Naive thymus-derived CD8-positive, alpha-beta T cell (primary cell): ENCODE results near the gene ZNF117. TPM values are rescaled to one million over a fixed set of nuclear protein-coding genes. Genes with fewer than 3 reads are reported as not detected.

Experiments used
- ATAC-seq, 2 donors: fragments of 150-1000 bp; cut with Tn5 transposase in 1 of 2; sonication (Bioruptor Pico), chemical (Tn5 transposase) in 1 of 2; 1 replicate in 1 of 2; 2 replicates in 1 of 2; pipeline ENCODE4 v1.10.0; 2021; ENCODE audit warnings: mild to moderate bottlenecking in 2 of 2, moderate library complexity in 2 of 2
- POLR2A ChIA-PET: fragments of 350-600 bp; sonication (Branson Sonifier 250); formaldehyde crosslinking; loops from one replicate; lab custom pipeline; 2021; ENCODE audit warnings: antibody characterized with exemption; lab: Charles Lee
- DNase-seq, 10 donors: peaks; one replicate each; pipeline versions ENCODE4 v3.0.0 to v3.0.0-alpha.2; 2020 to 2022
- H3K27ac Mint-ChIP-seq, 10 donors: one replicate each; pipeline ENCODE4 v1.8.0; 2020 to 2022; ENCODE audit warnings: mild to moderate bottlenecking in 10 of 10, mixed read lengths in 10 of 10, moderate library complexity in 4 of 10, inconsistent platforms in 1 of 10
- H3K27me3 Mint-ChIP-seq, 5 donors: one replicate each; pipeline ENCODE4 v1.8.0; 2021 to 2022; ENCODE audit warnings: mixed read lengths in 5 of 5
- H3K36me3 Mint-ChIP-seq, 3 donors: one replicate each; pipeline ENCODE4 v1.8.0; 2020 to 2022; ENCODE audit warnings: mixed read lengths in 3 of 3, mild to moderate bottlenecking in 2 of 3, inconsistent platforms in 1 of 3
- H3K4me1 Mint-ChIP-seq, 4 donors: one replicate each; pipeline ENCODE4 v1.8.0; 2021 to 2022; ENCODE audit warnings: mixed read lengths in 4 of 4
- H3K4me3 Mint-ChIP-seq, 10 donors: one replicate each; pipeline ENCODE4 v1.8.0; 2020 to 2022; ENCODE audit warnings: mild to moderate bottlenecking in 10 of 10, mixed read lengths in 10 of 10, moderate library complexity in 6 of 10, inconsistent platforms in 1 of 10
- H3K9me3 Mint-ChIP-seq, 9 donors: one replicate each; pipeline ENCODE4 v1.8.0; 2020 to 2022; ENCODE audit warnings: mixed read lengths in 9 of 9, mild to moderate bottlenecking in 3 of 9, inconsistent platforms in 1 of 9, moderate library complexity in 1 of 9
- polyA plus RNA-seq, 3 donors: library from polyadenylated mRNA; unstranded; fragments of 300-500 nt; fragmentation: Illumina TruSeq; gene quantifications; one replicate each; pipeline ENCODE4 v1.2.3, GENCODE V29; 2021
- total RNA-seq, 8 experiments: library from RNA in 2 of 8; stranded (reverse) in 2 of 8; gene quantifications; one replicate each; pipeline ENCODE4 v1.2.3 and lab custom pipeline; 2021 to 2026

ZNF117 gene
- total and polyA plus RNA-seq, 5 experiments from 2014 or later = 0.13 to 5.9 (median 0.44) TPM

GRCh38 chr7:65006094-65006992 lies 15.5 kb upstream of the ZNF117 start, which contains the start of gene ERV3-1:
TSS of gene ERV3-1 (minus strand) at chr7:65006687. CDS start at chr7:64993026, 13,661 bp downstream.
- no peaks in the 10 kb centered on the region for H3K27me3 Mint-ChIP-seq
- H3K4me1 Mint-ChIP-seq = peaks cover 8 to 55% (median 35%) of the 10 kb centered on the region in 4 donors
- peak; percentile 98 to 99 for ATAC-seq
- H3K36me3 Mint-ChIP-seq = peaks cover 30 to 37% (median 33%) of the 10 kb centered on the region in 3 donors
- peaks cover 0 to 32% (median 11%) of the 10 kb centered on the region in 9 donors for H3K9me3 Mint-ChIP-seq
- peak; percentile 76 to 98 (median 93) for DNase-seq
- peak within 1 kb of the TSS; percentile 91 to 98 (median 96) for H3K27ac Mint-ChIP-seq
- POLR2A ChIA-PET = interaction anchor here (0.5 to 2.5 kb wide), 16 partner anchors 12 to 1108 kb away, joined by 3 to 45 read pairs (median 5); partner anchors contain the start of genes CRCP, ZNF107, ZNF138 and ZNF273
- H3K4me3 Mint-ChIP-seq = peak within 1 kb of the TSS; percentile 91 to 98 (median 94)

GRCh38 chr7:65004575-65004974 lies 13.7 kb upstream of the ZNF117 start:
- ATAC-seq (no peak), DNase-seq (no peak)
- H3K27ac Mint-ChIP-seq = peak overlapping the region in 5 of 10 donors; percentile 15 to 95 (median 91)
- peak overlapping the region; percentile 43 to 97 (median 94) for H3K4me3 Mint-ChIP-seq
- no peaks in the 10 kb centered on the region for H3K27me3 Mint-ChIP-seq
- peaks cover 41 to 50% (median 50%) of the 10 kb centered on the region in 3 donors for H3K36me3 Mint-ChIP-seq
- H3K9me3 Mint-ChIP-seq = peaks cover 0 to 48% (median 22%) of the 10 kb centered on the region in 9 donors
- POLR2A ChIA-PET = no interaction called here
- H3K4me1 Mint-ChIP-seq = peaks cover 8 to 62% (median 36%) of the 10 kb centered on the region in 4 donors

- peaks cover 56 to 65% (median 65%) of the 10 kb centered on the region in 3 donors for H3K36me3 Mint-ChIP-seq
- DNase-seq = no peak
- H3K27ac Mint-ChIP-seq = peak overlapping the region in 2 of 10 donors; percentile 17 to 68
- peaks cover 7 to 63% (median 32%) of the 10 kb centered on the region in 9 donors for H3K9me3 Mint-ChIP-seq
- POLR2A ChIA-PET = no interaction called here
- H3K27me3 Mint-ChIP-seq = no peaks in the 10 kb centered on the region
- H3K4me3 Mint-ChIP-seq = peak overlapping the region in 2 of 10 donors; percentile 18 to 29
- peaks cover 10 to 70% (median 36%) of the 10 kb centered on the region in 4 donors for H3K4me1 Mint-ChIP-seq
- no peak for ATAC-seq
Observed at GRCh38 chr7:65002972-65003585, 12.2 kb upstream of the ZNF117 start.

GRCh38 chr7:65001291-65001814 lies 10.5 kb upstream of the ZNF117 start:
- no peaks in the 10 kb centered on the region for H3K27me3 Mint-ChIP-seq
- ATAC-seq = no peak
- H3K9me3 Mint-ChIP-seq = peaks cover 11 to 80% (median 38%) of the 10 kb centered on the region in 9 donors
- no peak for DNase-seq
- peak overlapping the region in 1 of 10 donors; percentile 8 for H3K27ac Mint-ChIP-seq
- H3K4me3 Mint-ChIP-seq = peak overlapping the region in 1 of 10 donors; percentile 5
- H3K4me1 Mint-ChIP-seq = peaks cover 8 to 58% (median 24%) of the 10 kb centered on the region in 4 donors
- POLR2A ChIA-PET = no interaction called here
- H3K36me3 Mint-ChIP-seq = peaks cover 68 to 72% (median 71%) of the 10 kb centered on the region in 3 donors

GRCh38 chr7:64999165-65000004 lies 8.5 kb upstream of the ZNF117 start:
- peak overlapping the region in 1 of 10 donors; percentile 56 for H3K27ac Mint-ChIP-seq
- POLR2A ChIA-PET = no interaction called here
- peaks cover under 1 to 40% (median 12%) of the 10 kb centered on the region in 4 donors for H3K4me1 Mint-ChIP-seq
- H3K4me3 Mint-ChIP-seq = peak overlapping the region in 1 of 10 donors; percentile 30
- H3K9me3 Mint-ChIP-seq = peaks cover 13 to 87% (median 45%) of the 10 kb centered on the region in 9 donors
- ATAC-seq (no peak), DNase-seq (no peak)
- no peaks in the 10 kb centered on the region for H3K27me3 Mint-ChIP-seq
- H3K36me3 Mint-ChIP-seq = peaks cover 61 to 72% (median 69%) of the 10 kb centered on the region in 3 donors

- H3K27me3 Mint-ChIP-seq = no peaks in the 10 kb centered on the region
- H3K27ac Mint-ChIP-seq = peak overlapping the region in 1 of 10 donors; percentile 56
- DNase-seq (no peak), ATAC-seq (no peak)
- POLR2A ChIA-PET = no interaction called here
- peaks cover 0 to 37% (median 10%) of the 10 kb centered on the region in 4 donors for H3K4me1 Mint-ChIP-seq
- no peak overlapping the region for H3K4me3 Mint-ChIP-seq
- H3K36me3 Mint-ChIP-seq = peaks cover 56 to 75% (median 67%) of the 10 kb centered on the region in 3 donors
- peaks cover 13 to 91% (median 45%) of the 10 kb centered on the region in 9 donors for H3K9me3 Mint-ChIP-seq
Observed at GRCh38 chr7:64998865-64999164, 8.0 kb upstream of the ZNF117 start.

- ATAC-seq (no peak), DNase-seq (no peak)
- H3K27ac Mint-ChIP-seq = peak overlapping the region in 1 of 10 donors; percentile 56
- peaks cover 11 to 91% (median 44%) of the 10 kb centered on the region in 9 donors for H3K9me3 Mint-ChIP-seq
- peaks cover 47 to 72% (median 67%) of the 10 kb centered on the region in 3 donors for H3K36me3 Mint-ChIP-seq
- peaks cover 0 to 29% (median 7%) of the 10 kb centered on the region in 4 donors for H3K4me1 Mint-ChIP-seq
- H3K4me3 Mint-ChIP-seq = no peak overlapping the region
- POLR2A ChIA-PET = no interaction called here
- no peaks in the 10 kb centered on the region for H3K27me3 Mint-ChIP-seq
Observed at GRCh38 chr7:64997927-64998391, 7.1 kb upstream of the ZNF117 start.

- peaks cover 0 to 23% (median 6%) of the 10 kb centered on the region in 4 donors for H3K4me1 Mint-ChIP-seq
- POLR2A ChIA-PET = no interaction called here
Observed at GRCh38 chr7:64997164-64997908, 6.5 kb upstream of the ZNF117 start.

GRCh38 chr7:64996305-64996704 lies 5.5 kb upstream of the ZNF117 start:
- Mint-ChIP-seq H3K36me3 (peaks cover 34 to 75% (median 66%) of the 10 kb centered on the region in 3 donors), H3K27me3 (no peaks in the 10 kb centered on the region), H3K27ac (no peak overlapping the region), H3K4me3 (no peak overlapping the region), H3K9me3 (peaks cover 11 to 92% (median 59%) of the 10 kb centered on the region in 9 donors), H3K4me1 (peaks cover 0 to 16% (median 3%) of the 10 kb centered on the region in 4 donors)
- ATAC-seq (no peak), DNase-seq (no peak)
- POLR2A ChIA-PET = no interaction called here

More at GRCh38 chr7:64997164-64997908, 6.5 kb upstream of the ZNF117 start:
- Mint-ChIP-seq H3K4me3 (no peak overlapping the region), H3K27ac (peak overlapping the region in 2 of 10 donors; percentile 35 to 56), H3K27me3 (no peaks in the 10 kb centered on the region), H3K36me3 (peaks cover 41 to 72% (median 67%) of the 10 kb centered on the region in 3 donors), H3K9me3 (peaks cover 11 to 91% (median 49%) of the 10 kb centered on the region in 9 donors)
- ATAC-seq (no peak), DNase-seq (no peak)

GRCh38 chr7:64993901-64994300 lies 3.1 kb upstream of the ZNF117 start:
- POLR2A ChIA-PET = interaction anchor here (1.5 kb wide), 1 partner anchor 12 kb away, joined by 4 read pairs; the partner anchor contains the start of gene ERV3-1
- peaks cover 0 to 5% (median 2%) of the 10 kb centered on the region in 4 donors for H3K4me1 Mint-ChIP-seq
- peaks cover 16 to 79% (median 61%) of the 10 kb centered on the region in 3 donors for H3K36me3 Mint-ChIP-seq
- no peaks in the 10 kb centered on the region for H3K27me3 Mint-ChIP-seq
- H3K27ac Mint-ChIP-seq = no peak overlapping the region
- no peak overlapping the region for H3K4me3 Mint-ChIP-seq
- DNase-seq (no peak), ATAC-seq (no peak)
- H3K9me3 Mint-ChIP-seq = peaks cover 17 to 93% (median 71%) of the 10 kb centered on the region in 9 donors

GRCh38 chr7:64992971-64993370 lies 2.1 kb upstream of the ZNF117 start:
- Mint-ChIP-seq H3K4me1 (peaks cover 0 to 2% (median 0%) of the 10 kb centered on the region in 4 donors), H3K36me3 (peaks cover 16 to 79% (median 63%) of the 10 kb centered on the region in 3 donors), H3K9me3 (peaks cover 19 to 93% (median 71%) of the 10 kb centered on the region in 9 donors), H3K4me3 (no peak overlapping the region), H3K27me3 (no peaks in the 10 kb centered on the region), H3K27ac (no peak overlapping the region)
- POLR2A ChIA-PET = no interaction called here
- ATAC-seq (no peak), DNase-seq (no peak)
